WTC11 (cell line): ENCODE results near the gene H2BW1. TPM values are rescaled to one million over a fixed set of nuclear protein-coding genes. Genes with fewer than 3 reads are reported as not detected.
"Not testable (repeated sequence)": the region's sequence is repeated elsewhere in the genome, so short reads cannot be mapped to it uniquely, and the experiment has no call there.

Experiments
- ATAC-seq: fragments of 200-7000 bp; cut with Tn5 transposase; 2 replicates; pipeline ENCODE4 v1.10.0; 2021; ENCODE audit warnings: mild to moderate bottlenecking, moderate library complexity
- Bru-seq: library from RNA; stranded (reverse); fragments of 400-500 nt; gene quantifications from one replicate; lab custom pipeline; 2021; lab: Mats Ljungman, UMichigan
- CTCF ChIA-PET: fragments of 300-600 bp; sonication (Branson Sonifier 250); formaldehyde crosslinking; loops from one replicate; lab custom pipeline; 2021; ENCODE audit warnings: antibody characterized with exemption; lab: Charles Lee
- POLR2A ChIA-PET: fragments of 350-600 bp; sonication (Branson Sonifier 250); formaldehyde crosslinking; loops from one replicate; lab custom pipeline; 2021; ENCODE audit warnings: antibody characterized with exemption; lab: Charles Lee
- DNase-seq: peaks from one replicate; pipeline ENCODE4 v3.0.0; 2021; ENCODE audit warnings: low spot score
- H3K27ac Mint-ChIP-seq: 2 replicates; pipeline ENCODE4 v1.8.0; 2021; ENCODE audit warnings: mixed read lengths
- H3K27me3 Mint-ChIP-seq: 2 replicates; pipeline ENCODE4 v1.8.0; 2021; ENCODE audit warnings: low read depth, mild to moderate bottlenecking, moderate library complexity, mixed read lengths
- H3K36me3 Mint-ChIP-seq: 2 replicates; pipeline ENCODE4 v1.8.0; 2021; ENCODE audit warnings: mixed read lengths
- H3K4me1 Mint-ChIP-seq: 2 replicates; pipeline ENCODE4 v1.8.0; 2022; ENCODE audit warnings: mixed read lengths
- H3K4me3 Mint-ChIP-seq: 2 replicates; pipeline ENCODE4 v1.8.0; 2021; ENCODE audit warnings: mild to moderate bottlenecking, moderate library complexity, mixed read lengths
- H3K9me3 Mint-ChIP-seq: 2 replicates; pipeline ENCODE4 v1.8.0; 2021; ENCODE audit warnings: mixed read lengths
- AFF4 ChIP-seq: sonication (generic); formaldehyde crosslinking; IDR thresholded peaks from 2 replicates; pipeline ENCODE4 v1.8.1; 2023; ENCODE audit warnings: mild to moderate bottlenecking, missing genetic modification reagents, borderline replicate concordance
- AR ChIP-seq: fragments of 250-450 bp; sonication (Bioruptor Pico); IDR thresholded peaks from 2 replicates; pipeline ENCODE4 v1.9.0; 2021; ENCODE audit warnings: mild to moderate bottlenecking
- E2F1 ChIP-seq: sonication (generic); formaldehyde crosslinking; IDR thresholded peaks from 2 replicates; pipeline ENCODE4 v1.8.0; 2022; ENCODE audit warnings: mild to moderate bottlenecking, missing genetic modification reagents
- ETV6 ChIP-seq: sonication (generic); formaldehyde crosslinking; IDR thresholded peaks from 2 replicates; pipeline ENCODE4 v1.8.1; 2022; ENCODE audit warnings: mild to moderate bottlenecking, missing genetic modification reagents
- JUN ChIP-seq: sonication (generic); formaldehyde crosslinking; IDR thresholded peaks from 2 replicates; pipeline ENCODE4 v1.8.0; 2023; ENCODE audit warnings: mild to moderate bottlenecking, missing genetic modification reagents
- MXD4 ChIP-seq: fragments of 250-450 bp; sonication (Bioruptor Pico); IDR thresholded peaks from 2 replicates; pipeline ENCODE4 v1.8.0; 2021; ENCODE audit warnings: mild to moderate bottlenecking, moderate library complexity, borderline replicate concordance
- NR1H2 ChIP-seq: sonication (generic); formaldehyde crosslinking; IDR thresholded peaks from 2 replicates; pipeline ENCODE4 v1.9.0; 2021; ENCODE audit warnings: mild to moderate bottlenecking, moderate library complexity, missing genetic modification reagents
- NR3C1 ChIP-seq: sonication (generic); formaldehyde crosslinking; conservative IDR thresholded peaks from 2 replicates; pipeline ENCODE4 v1.8.1; 2023; ENCODE audit warnings: low read depth, mild to moderate bottlenecking, missing genetic modification reagents
- SP1 ChIP-seq: sonication (generic); formaldehyde crosslinking; conservative IDR thresholded peaks from 2 replicates; pipeline ENCODE4 v1.8.1; 2022; ENCODE audit warnings: missing genetic modification reagents
- TEAD1 ChIP-seq: sonication (generic); formaldehyde crosslinking; IDR thresholded peaks from 2 replicates; pipeline ENCODE4 v1.8.0; 2022; ENCODE audit warnings: mild to moderate bottlenecking, missing genetic modification reagents
- TP53 ChIP-seq: sonication (generic); formaldehyde crosslinking; IDR thresholded peaks from 2 replicates; pipeline ENCODE4 v1.8.1; 2023; ENCODE audit warnings: mild to moderate bottlenecking, missing genetic modification reagents
- USF2 ChIP-seq: sonication (generic); formaldehyde crosslinking; IDR thresholded peaks from 2 replicates; pipeline ENCODE4 v1.8.1; 2023; ENCODE audit warnings: mild to moderate bottlenecking, missing genetic modification reagents, moderate library complexity
- ZNF138 ChIP-seq: sonication (generic); formaldehyde crosslinking; conservative IDR thresholded peaks from 2 replicates; pipeline ENCODE4 v1.8.1; 2022; ENCODE audit warnings: mild to moderate bottlenecking, moderate library complexity, missing genetic modification reagents
- ZNF396 ChIP-seq: fragments of 250-450 bp; sonication (Bioruptor Pico); IDR thresholded peaks from 2 replicates; pipeline ENCODE4 v1.8.0; 2021; ENCODE audit warnings: mild to moderate bottlenecking, moderate library complexity, borderline replicate concordance
- ZNF416 ChIP-seq: fragments of 250-450 bp; sonication (Bioruptor Pico); IDR thresholded peaks from 2 replicates; pipeline ENCODE4 v1.9.0; 2021; ENCODE audit warnings: mild to moderate bottlenecking, inconsistent platforms
- ZNF423 ChIP-seq: fragments of 250-450 bp; sonication (Bioruptor Pico); IDR thresholded peaks from 2 replicates; pipeline ENCODE4 v2.1.2; 2022; ENCODE audit warnings: mild to moderate bottlenecking, moderate library complexity
- long read RNA-seq, 3 experiments: library from RNA in 1 of 3; library from capped mRNA in 1 of 3; library from polyadenylated mRNA in 1 of 3; unstranded in 2 of 3; stranded (forward) in 1 of 3; transcript quantifications; one replicate each; pipeline ENCODE4 v2.0.0, GENCODE V29; 2021
- total RNA-seq: library from RNA; stranded (reverse); gene quantifications from 3 replicates; pipeline ENCODE4 v1.2.3, GENCODE V29; 2021
- TF ChIP-seq, protein P1 (sequence below): fragments of 250-450 bp; sonication (Bioruptor Pico); IDR thresholded peaks from 2 replicates; pipeline ENCODE4 v1.9.0; 2021; ENCODE audit warnings: moderate library complexity, mild to moderate bottlenecking, inconsistent platforms, borderline replicate concordance
- TF ChIP-seq, protein P2 (sequence below): sonication (generic); formaldehyde crosslinking; conservative IDR thresholded peaks from 2 replicates; pipeline ENCODE4 v1.8.1; 2023; ENCODE audit warnings: mild to moderate bottlenecking, low read depth, missing genetic modification reagents, moderate library complexity

H2BW1 gene
- total RNA-seq: not detected in 3 replicates
- percentile 5 among the genes with signal in this experiment for Bru-seq, nascent RNA
- long read RNA-seq, experiment 1: 0 reads
- long read RNA-seq, experiment 2: 0 reads
- long read RNA-seq, experiment 3: 0 reads

- no peaks in the 10 kb centered on the region for H3K9me3 Mint-ChIP-seq
- TF ChIP-seq SP1 (CRISPR knock-in tag) (no peak), NR3C1 (CRISPR knock-in tag) (no peak), AFF4 (CRISPR knock-in tag) (no peak), ZNF423 (CRISPR knock-in tag) (no peak), AR (CRISPR knock-in tag) (no peak), ZNF416 (CRISPR knock-in tag) (no peak), ETV6 (CRISPR knock-in tag) (no peak), TP53 (no peak), ZNF396 (CRISPR knock-in tag) (no peak), JUN (CRISPR knock-in tag) (no peak), ZNF138 (no peak), MXD4 (no peak), E2F1 (CRISPR knock-in tag) (no peak), USF2 (CRISPR knock-in tag) (no peak), NR1H2 (no peak), TEAD1 (no peak)
- TF ChIP-seq, protein P1, sequence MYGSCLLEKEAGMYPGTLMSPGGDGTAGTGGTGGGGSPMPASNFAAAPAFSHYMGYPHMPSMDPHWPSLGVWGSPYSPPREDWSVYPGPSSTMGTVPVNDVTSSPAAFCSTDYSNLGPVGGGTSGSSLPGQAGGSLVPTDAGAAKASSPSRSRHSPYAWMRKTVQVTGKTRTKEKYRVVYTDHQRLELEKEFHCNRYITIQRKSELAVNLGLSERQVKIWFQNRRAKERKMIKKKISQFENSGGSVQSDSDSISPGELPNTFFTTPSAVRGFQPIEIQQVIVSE (CRISPR knock-in tag): no peak
- TF ChIP-seq, protein P2, sequence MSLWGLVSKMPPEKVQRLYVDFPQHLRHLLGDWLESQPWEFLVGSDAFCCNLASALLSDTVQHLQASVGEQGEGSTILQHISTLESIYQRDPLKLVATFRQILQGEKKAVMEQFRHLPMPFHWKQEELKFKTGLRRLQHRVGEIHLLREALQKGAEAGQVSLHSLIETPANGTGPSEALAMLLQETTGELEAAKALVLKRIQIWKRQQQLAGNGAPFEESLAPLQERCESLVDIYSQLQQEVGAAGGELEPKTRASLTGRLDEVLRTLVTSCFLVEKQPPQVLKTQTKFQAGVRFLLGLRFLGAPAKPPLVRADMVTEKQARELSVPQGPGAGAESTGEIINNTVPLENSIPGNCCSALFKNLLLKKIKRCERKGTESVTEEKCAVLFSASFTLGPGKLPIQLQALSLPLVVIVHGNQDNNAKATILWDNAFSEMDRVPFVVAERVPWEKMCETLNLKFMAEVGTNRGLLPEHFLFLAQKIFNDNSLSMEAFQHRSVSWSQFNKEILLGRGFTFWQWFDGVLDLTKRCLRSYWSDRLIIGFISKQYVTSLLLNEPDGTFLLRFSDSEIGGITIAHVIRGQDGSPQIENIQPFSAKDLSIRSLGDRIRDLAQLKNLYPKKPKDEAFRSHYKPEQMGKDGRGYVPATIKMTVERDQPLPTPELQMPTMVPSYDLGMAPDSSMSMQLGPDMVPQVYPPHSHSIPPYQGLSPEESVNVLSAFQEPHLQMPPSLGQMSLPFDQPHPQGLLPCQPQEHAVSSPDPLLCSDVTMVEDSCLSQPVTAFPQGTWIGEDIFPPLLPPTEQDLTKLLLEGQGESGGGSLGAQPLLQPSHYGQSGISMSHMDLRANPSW (CRISPR knock-in tag): no peak
- ChIA-PET CTCF (no interaction called here), POLR2A (no interaction called here)
- no peaks in the 10 kb centered on the region for H3K4me1 Mint-ChIP-seq
- H3K27me3 Mint-ChIP-seq: no peaks in the 10 kb centered on the region
- no peak within 1 kb of the TSS for H3K4me3 Mint-ChIP-seq
- no peaks in the 10 kb centered on the region for H3K36me3 Mint-ChIP-seq
- ATAC-seq: peak; percentile 36; the same call in 1 of the 2 replicates
- H3K27ac Mint-ChIP-seq: no peak within 1 kb of the TSS
- DNase-seq: no peak
Observed at GRCh38 chrX:104013606-104014005, at the start of gene H2BW1. TSS of gene H2BW1 (minus strand) at chrX:104013708. CDS start at chrX:104013576, 132 bp downstream.

- H3K36me3 Mint-ChIP-seq, DNase-seq, H3K27ac Mint-ChIP-seq, POLR2A ChIA-PET, CTCF ChIA-PET, ATAC-seq, H3K4me3 Mint-ChIP-seq, H3K4me1 Mint-ChIP-seq, H3K9me3 Mint-ChIP-seq, H3K27me3 Mint-ChIP-seq: not testable (repeated sequence)
Observed at GRCh38 chrX:104062636-104063035, 49.1 kb upstream of the H2BW1 start.

GRCh38 chrX:104054956-104055355 is 41.4 kb upstream of the H2BW1 start:
- H3K36me3 Mint-ChIP-seq, H3K9me3 Mint-ChIP-seq, H3K27ac Mint-ChIP-seq, POLR2A ChIA-PET, H3K4me3 Mint-ChIP-seq, H3K27me3 Mint-ChIP-seq, DNase-seq, H3K4me1 Mint-ChIP-seq, CTCF ChIA-PET: not testable (repeated sequence)
- peak; percentile 77 for ATAC-seq
